Measurements from ENCODE around the gene ABLIM3. TPM values are rescaled to one million over a fixed set of nuclear protein-coding genes. Genes with fewer than 3 reads are reported as not detected.
A peak's percentile ranks its signal among the peaks of the same experiment; 100 is the strongest.

ABLIM3 gene
- total RNA-seq, 1 donor from 2014 or later = 2.4 TPM

DNA sequence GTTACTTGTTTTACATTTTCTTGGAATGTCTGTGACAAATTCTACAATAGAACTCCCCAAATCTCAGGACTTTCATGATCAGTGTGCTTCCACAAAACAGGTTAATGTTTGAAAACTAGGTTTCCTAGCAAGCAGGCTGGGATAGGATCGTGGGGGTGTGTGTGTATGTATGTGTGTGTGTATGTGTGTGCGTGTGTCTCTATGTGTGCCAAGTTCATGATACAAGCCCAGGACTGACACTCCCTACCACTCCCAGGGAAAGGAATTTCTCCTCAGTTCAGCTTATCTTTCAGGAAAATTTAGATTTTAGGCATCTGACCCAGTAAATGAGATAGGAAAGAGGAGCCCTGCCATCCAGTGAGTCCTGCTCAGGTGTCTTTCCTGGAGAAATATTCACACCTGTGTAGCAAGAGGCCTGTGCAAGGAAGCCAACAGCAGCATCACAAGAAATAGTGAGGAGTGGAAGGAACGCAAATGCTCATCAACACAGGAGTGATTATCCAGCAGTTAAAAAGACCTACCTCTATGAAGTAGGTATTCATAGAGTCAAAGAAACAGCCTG is 13.8 kb upstream of the ABLIM3 start:
- no peaks in the 10 kb centered on the region for H3K36me3 Mint-ChIP-seq (ENCODE audit: low read depth)
- H3K27ac Mint-ChIP-seq (ENCODE audit: unreplicated experiment) = no peak overlapping the region
- H3K4me1 Mint-ChIP-seq = peaks cover 3% of the 10 kb centered on the region
- DNase-seq (ENCODE audit: low read depth, low spot score) = no peak
- H3K27me3 Mint-ChIP-seq (ENCODE audit: low read depth) = peaks cover 12% of the 10 kb centered on the region
- TF ChIP-seq CTCF (conservative IDR thresholded peaks at IDR 0.05) = no peak
- H3K9me3 Mint-ChIP-seq = no peaks in the 10 kb centered on the region
- H3K4me3 Mint-ChIP-seq = no peak overlapping the region

- TF ChIP-seq CTCF (conservative IDR thresholded peaks at IDR 0.05) = peak; percentile 75
- Mint-ChIP-seq H3K27me3 (ENCODE audit: low read depth) (peaks cover 12% of the 10 kb centered on the region), H3K4me3 (no peak overlapping the region), H3K9me3 (no peaks in the 10 kb centered on the region), H3K36me3 (ENCODE audit: low read depth) (no peaks in the 10 kb centered on the region), H3K27ac (ENCODE audit: unreplicated experiment) (no peak overlapping the region), H3K4me1 (peaks cover 3% of the 10 kb centered on the region)
- peak; percentile 37 for DNase-seq (ENCODE audit: low read depth, low spot score)
Observed at GRCh38 chr5:149128023-149128875, 13.0 kb upstream of the ABLIM3 start.

DNA sequence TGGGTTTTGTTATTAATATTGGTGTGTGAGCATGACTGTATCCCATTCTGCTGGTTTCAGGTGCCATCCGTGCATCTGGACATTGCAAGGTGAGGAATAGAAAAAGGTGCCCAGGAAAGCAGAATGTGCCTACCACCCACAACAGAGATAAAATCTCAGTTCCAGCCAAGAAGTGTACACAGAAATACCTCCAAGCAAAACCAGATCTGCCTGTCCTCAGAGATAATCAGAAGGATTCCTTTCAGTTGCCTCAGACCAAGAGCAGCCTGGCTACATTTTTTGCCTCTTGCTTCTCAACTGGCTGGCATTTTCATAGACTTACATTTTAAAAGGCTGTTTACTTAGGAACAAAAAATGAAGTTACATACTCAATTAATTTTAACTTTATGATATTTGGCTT is 12.1 kb upstream of the ABLIM3 start:
- H3K4me1 Mint-ChIP-seq = peaks cover 3% of the 10 kb centered on the region
- no peak for TF ChIP-seq CTCF (conservative IDR thresholded peaks at IDR 0.05)
- no peaks in the 10 kb centered on the region for H3K9me3 Mint-ChIP-seq
- H3K27me3 Mint-ChIP-seq (ENCODE audit: low read depth) = peaks cover 12% of the 10 kb centered on the region
- DNase-seq (ENCODE audit: low read depth, low spot score) = no peak
- no peak overlapping the region for H3K4me3 Mint-ChIP-seq
- no peaks in the 10 kb centered on the region for H3K36me3 Mint-ChIP-seq (ENCODE audit: low read depth)
- no peak overlapping the region for H3K27ac Mint-ChIP-seq (ENCODE audit: unreplicated experiment)

- no peaks in the 10 kb centered on the region for H3K9me3 Mint-ChIP-seq
- TF ChIP-seq CTCF (conservative IDR thresholded peaks at IDR 0.05) = peak; percentile 26
- H3K27ac Mint-ChIP-seq (ENCODE audit: unreplicated experiment) = no peak overlapping the region
- H3K4me3 Mint-ChIP-seq = no peak overlapping the region
- H3K4me1 Mint-ChIP-seq = peaks cover 9% of the 10 kb centered on the region
- H3K36me3 Mint-ChIP-seq (ENCODE audit: low read depth) = no peaks in the 10 kb centered on the region
- peaks cover 9% of the 10 kb centered on the region for H3K27me3 Mint-ChIP-seq (ENCODE audit: low read depth)
- DNase-seq (ENCODE audit: low read depth, low spot score) = no peak
Observed at GRCh38 chr5:149130121-149130914, 11.0 kb upstream of the ABLIM3 start.

DNA sequence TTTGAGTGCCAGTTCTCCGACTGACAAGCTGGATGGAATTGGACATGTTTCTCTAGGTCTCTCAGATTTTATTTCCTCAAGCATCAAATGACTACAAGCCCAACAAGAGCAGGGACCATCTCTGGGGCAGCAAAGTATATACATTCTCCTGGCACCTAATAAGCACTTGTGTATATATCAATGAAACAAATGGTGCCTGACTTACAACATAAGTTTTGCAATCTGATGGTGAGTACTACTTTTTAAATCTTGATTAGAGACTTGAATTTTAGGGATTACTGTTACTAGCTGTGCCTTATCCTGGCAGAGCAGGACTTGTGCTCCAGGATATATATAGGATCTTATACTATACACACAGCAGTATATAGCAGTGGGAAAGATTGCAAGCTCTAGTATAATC is 8.8 kb upstream of the ABLIM3 start:
- no peak for DNase-seq (ENCODE audit: low read depth, low spot score)
- Mint-ChIP-seq H3K36me3 (ENCODE audit: low read depth) (no peaks in the 10 kb centered on the region), H3K4me3 (no peak overlapping the region), H3K27me3 (ENCODE audit: low read depth) (no peaks in the 10 kb centered on the region), H3K4me1 (peaks cover 21% of the 10 kb centered on the region), H3K9me3 (peaks cover 4% of the 10 kb centered on the region), H3K27ac (ENCODE audit: unreplicated experiment) (no peak overlapping the region)
- TF ChIP-seq CTCF (conservative IDR thresholded peaks at IDR 0.05) = no peak
